ENCODE measurements around the gene DPPA5.

- TF ChIP-seq MYC (IDR thresholded peaks at IDR 0.05; ENCODE audit: low read depth, low read length) = no peak
- no peak for TF ChIP-seq POLR2A (IDR thresholded peaks at IDR 0.05; ENCODE audit: low read depth, low read length)
- TF ChIP-seq CTCF (IDR thresholded peaks at IDR 0.05; ENCODE audit: extremely low read depth in 1 of 2, insufficient read depth in 1 of 2, low read depth in 1 of 2, low read length in 2 of 2) = no peak
- TF ChIP-seq EZH2 (IDR thresholded peaks at IDR 0.05; ENCODE audit: borderline replicate concordance, low read depth, low read length, severe bottlenecking) = no peak
- TF ChIP-seq POLR2AphosphoS5 (IDR thresholded peaks at IDR 0.05; ENCODE audit: insufficient read depth, low read depth, low read length) = no peak
- no peak for TF ChIP-seq MAX (IDR thresholded peaks at IDR 0.05; ENCODE audit: insufficient read depth, insufficient read length)
- no peak for TF ChIP-seq JUN (IDR thresholded peaks at IDR 0.05; ENCODE audit: borderline replicate concordance, insufficient read depth, insufficient read length, low read depth)
- no peak for TF ChIP-seq GATA2 (IDR thresholded peaks at IDR 0.05; ENCODE audit: insufficient read depth, insufficient read length, low read depth, low read length)
- no peak for TF ChIP-seq FOS (IDR thresholded peaks at IDR 0.05; ENCODE audit: borderline replicate concordance, insufficient read depth, low read length)
These were observed 15.1 kb upstream of the DPPA5 start for GRCh38 chr6:73369157-73369556.
